ENCODE results near the gene SLC6A16. TPM values are rescaled to one million over a fixed set of nuclear protein-coding genes. Genes with fewer than 3 reads are reported as not detected.
"Not testable (repeated sequence)": the region's sequence is repeated elsewhere in the genome, so short reads cannot be mapped to it uniquely, and the experiment has no call there.

SLC6A16 gene
- total RNA-seq, 3 donors from 2014 or later = 1.2 to 2.7 (median 2.0) TPM

GRCh38 chr19:49331616-49332055, 6.6 kb upstream of the SLC6A16 start:
- TF ChIP-seq, protein P1, sequence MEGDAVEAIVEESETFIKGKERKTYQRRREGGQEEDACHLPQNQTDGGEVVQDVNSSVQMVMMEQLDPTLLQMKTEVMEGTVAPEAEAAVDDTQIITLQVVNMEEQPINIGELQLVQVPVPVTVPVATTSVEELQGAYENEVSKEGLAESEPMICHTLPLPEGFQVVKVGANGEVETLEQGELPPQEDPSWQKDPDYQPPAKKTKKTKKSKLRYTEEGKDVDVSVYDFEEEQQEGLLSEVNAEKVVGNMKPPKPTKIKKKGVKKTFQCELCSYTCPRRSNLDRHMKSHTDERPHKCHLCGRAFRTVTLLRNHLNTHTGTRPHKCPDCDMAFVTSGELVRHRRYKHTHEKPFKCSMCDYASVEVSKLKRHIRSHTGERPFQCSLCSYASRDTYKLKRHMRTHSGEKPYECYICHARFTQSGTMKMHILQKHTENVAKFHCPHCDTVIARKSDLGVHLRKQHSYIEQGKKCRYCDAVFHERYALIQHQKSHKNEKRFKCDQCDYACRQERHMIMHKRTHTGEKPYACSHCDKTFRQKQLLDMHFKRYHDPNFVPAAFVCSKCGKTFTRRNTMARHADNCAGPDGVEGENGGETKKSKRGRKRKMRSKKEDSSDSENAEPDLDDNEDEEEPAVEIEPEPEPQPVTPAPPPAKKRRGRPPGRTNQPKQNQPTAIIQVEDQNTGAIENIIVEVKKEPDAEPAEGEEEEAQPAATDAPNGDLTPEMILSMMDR (IDR thresholded peaks at IDR 0.05) = no peak
- TF ChIP-seq POLR2AphosphoS5 (IDR thresholded peaks at IDR 0.05) = no peak
- no peak for TF ChIP-seq POLR2A (IDR thresholded peaks at IDR 0.05)
- H3K4me3 ChIP-seq = no peak overlapping the region
- H3K27ac ChIP-seq = no peak overlapping the region
- H3K9me3 ChIP-seq = no peaks in the 10 kb centered on the region
- DNase-seq (ENCODE audit: low spot score in 2 of 2) = peak in 1 of 2 donors; percentile 17
- intact Hi-C loops (cut with DNase I; ENCODE audit: low total_unique reads) = no loop called here
- H3K36me3 ChIP-seq = no peaks in the 10 kb centered on the region
- no peaks in the 10 kb centered on the region for H3K27me3 ChIP-seq
- no peaks in the 10 kb centered on the region for H3K4me1 ChIP-seq

DNA sequence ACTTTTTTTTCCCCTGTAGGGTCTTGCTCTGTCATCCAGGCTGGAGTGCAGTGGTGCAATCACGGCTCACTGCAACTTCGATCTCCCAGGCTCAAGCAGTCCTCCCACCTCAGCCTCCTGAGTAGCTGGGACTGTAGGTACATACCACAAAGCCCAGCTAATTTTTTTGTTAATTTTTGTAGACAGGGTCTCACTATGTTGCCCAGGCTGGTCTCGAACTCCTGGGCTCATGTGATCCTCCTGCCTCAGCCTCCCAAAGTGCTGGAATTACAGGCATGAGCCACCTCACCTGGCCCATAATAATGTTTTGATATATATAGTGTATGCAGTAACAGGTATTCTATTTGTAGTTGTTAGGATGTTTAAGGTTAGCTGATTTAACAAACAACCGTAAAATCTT, 6.2 kb upstream of the SLC6A16 start:
- H3K4me3 ChIP-seq; H3K27me3 ChIP-seq; H3K4me1 ChIP-seq; H3K9me3 ChIP-seq; intact Hi-C loops (cut with DNase I; ENCODE audit: low total_unique reads); H3K27ac ChIP-seq; H3K36me3 ChIP-seq: not testable (repeated sequence)
- DNase-seq (ENCODE audit: low spot score in 2 of 2) = peak in 1 of 2 donors; percentile 7

DNA sequence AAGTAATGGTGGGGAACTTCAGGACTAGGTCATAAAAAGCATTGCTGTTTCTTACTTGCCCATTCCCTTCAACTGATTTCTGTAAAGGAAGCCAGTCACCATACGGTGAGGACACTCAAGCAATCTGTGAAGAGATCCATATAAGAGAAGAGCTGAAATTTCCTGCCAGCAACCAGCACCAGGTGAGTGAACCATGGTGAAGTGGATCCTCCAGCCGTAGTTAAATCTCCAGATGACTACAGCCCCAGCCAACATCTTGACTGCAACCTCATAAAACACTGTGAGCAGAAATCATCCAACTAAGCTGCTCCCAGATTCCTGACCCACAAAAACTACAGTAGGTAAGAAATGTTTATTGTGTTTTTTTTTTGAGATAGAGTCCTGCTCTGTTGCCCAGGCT, 3.8 kb upstream of the SLC6A16 start:
- no peak overlapping the region for H3K4me3 ChIP-seq
- H3K4me1 ChIP-seq = no peaks in the 10 kb centered on the region
- TF ChIP-seq POLR2A (IDR thresholded peaks at IDR 0.05) (no peak), POLR2AphosphoS5 (IDR thresholded peaks at IDR 0.05) (no peak)
- TF ChIP-seq, protein P1 (IDR thresholded peaks at IDR 0.05) = no peak
- intact Hi-C loops (cut with DNase I; ENCODE audit: low total_unique reads) = no loop called here
- no peak overlapping the region for H3K27ac ChIP-seq
- no peaks in the 10 kb centered on the region for H3K27me3 ChIP-seq
- no peaks in the 10 kb centered on the region for H3K36me3 ChIP-seq
- H3K9me3 ChIP-seq = no peaks in the 10 kb centered on the region
- no peak for DNase-seq (ENCODE audit: low spot score in 2 of 2)

DNA sequence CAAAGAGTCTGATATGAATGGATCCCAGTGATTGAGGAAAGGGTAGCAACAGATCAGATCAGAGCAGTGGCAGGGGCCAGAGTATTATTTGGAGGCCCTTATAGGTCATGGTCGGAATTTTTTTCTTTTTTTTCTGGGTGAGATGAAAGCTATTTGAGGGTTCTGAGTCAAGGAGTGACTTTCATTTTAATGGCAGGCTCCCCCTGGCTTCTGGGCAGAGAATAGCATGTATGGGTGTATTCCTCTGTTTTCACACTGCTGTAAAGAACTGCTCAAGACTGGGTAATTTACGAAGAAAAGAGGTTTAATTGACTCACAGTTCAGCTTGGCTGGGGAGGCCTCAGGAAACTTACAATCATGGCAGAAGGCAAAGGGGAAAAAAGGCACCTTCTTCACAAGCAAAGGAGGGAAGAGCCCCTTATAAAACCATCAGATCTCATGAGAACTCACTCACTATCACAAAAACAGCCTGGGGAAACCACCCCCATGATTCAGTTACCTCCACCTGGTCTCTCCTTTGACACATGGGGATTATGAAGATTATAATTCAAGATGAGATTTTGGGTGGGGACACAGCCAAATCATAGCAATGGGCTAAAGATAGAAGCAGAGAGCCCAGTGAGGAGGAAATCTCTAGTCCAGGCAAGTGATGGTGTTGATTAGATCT, 3.0 kb upstream of the SLC6A16 start:
- Histone ChIP-seq H3K27me3 (no peaks in the 10 kb centered on the region), H3K4me3 (no peak overlapping the region), H3K4me1 (no peaks in the 10 kb centered on the region), H3K36me3 (no peaks in the 10 kb centered on the region), H3K9me3 (no peaks in the 10 kb centered on the region), H3K27ac (no peak overlapping the region)
- DNase-seq (ENCODE audit: low spot score in 2 of 2) = no peak
- TF ChIP-seq, protein P1 (IDR thresholded peaks at IDR 0.05) = peak in 1 of 3 donors; percentile 17
- TF ChIP-seq POLR2A (IDR thresholded peaks at IDR 0.05) = no peak
- intact Hi-C loops (cut with DNase I; ENCODE audit: low total_unique reads) = no loop called here

GRCh38 chr19:49326165-49326704, 1.2 kb upstream of the SLC6A16 start:
- no peak for DNase-seq (ENCODE audit: low spot score in 2 of 2)
- intact Hi-C loops (cut with DNase I; ENCODE audit: low total_unique reads) = no loop called here
- Histone ChIP-seq H3K27me3 (no peaks in the 10 kb centered on the region), H3K36me3 (no peaks in the 10 kb centered on the region), H3K9me3 (peaks cover 0 to 4% of the 10 kb centered on the region in 2 donors), H3K4me3 (no peak overlapping the region), H3K27ac (no peak overlapping the region), H3K4me1 (no peaks in the 10 kb centered on the region)
- TF ChIP-seq, protein P1 (IDR thresholded peaks at IDR 0.05) = no peak
- TF ChIP-seq POLR2AphosphoS5 (IDR thresholded peaks at IDR 0.05) = no peak
- TF ChIP-seq POLR2A (IDR thresholded peaks at IDR 0.05) = no peak

GRCh38 chr19:49325756-49326155, 765 bp upstream of the SLC6A16 start:
- intact Hi-C loops (cut with DNase I; ENCODE audit: low total_unique reads); H3K9me3 ChIP-seq: not testable (repeated sequence)

More at GRCh38 chr19:49325756-49326155, 765 bp upstream of the SLC6A16 start:
- H3K27ac ChIP-seq; H3K4me3 ChIP-seq; H3K4me1 ChIP-seq; H3K27me3 ChIP-seq; DNase-seq (ENCODE audit: low spot score in 2 of 2); H3K36me3 ChIP-seq: not testable (repeated sequence)

All from breast epithelium (tissue), 4 donors.